HepG2 (cell line): ENCODE measurements around the gene PHKG2. TPM values are rescaled to one million over a fixed set of nuclear protein-coding genes. Genes with fewer than 3 reads are reported as not detected.

ENCODE experiments used
- CENPT ChIP-seq: sonication (generic); formaldehyde crosslinking; IDR thresholded peaks from 2 replicates; pipeline ENCODE4 v1.8.0; 2022; ENCODE audit warnings: low read depth, mild to moderate bottlenecking, moderate library complexity, missing genetic modification reagents
- HNF4A ChIP-seq: sonication (generic); formaldehyde crosslinking; IDR thresholded peaks from 2 replicates; pipeline ENCODE4 v1.4.0; 2020; ENCODE audit warnings: missing genetic modification reagents
- ISL2 ChIP-seq: sonication (generic); formaldehyde crosslinking; IDR thresholded peaks from 2 replicates; pipeline ENCODE4 v1.5.0; 2020; ENCODE audit warnings: missing genetic modification reagents
- JUNB ChIP-seq: sonication (generic); formaldehyde crosslinking; IDR thresholded peaks from 2 replicates; pipeline ENCODE4 v1.8.0; 2022; ENCODE audit warnings: missing genetic modification reagents, mild to moderate bottlenecking, borderline replicate concordance
- KDM2A ChIP-seq: sonication (generic); formaldehyde crosslinking; IDR thresholded peaks from 2 replicates; pipeline ENCODE4 v1.4.0; 2020; ENCODE audit warnings: low read depth, missing genetic modification reagents, borderline replicate concordance
- MAFK ChIP-seq, 2 experiments: IDR thresholded peaks in 1 of 2; conservative IDR thresholded peaks in 1 of 2; 2 replicates each; pipeline ENCODE4 v1.6.1; 2011; ENCODE audit warnings: improper control_type of control experiment in 2 of 2, low read length in 2 of 2
- POLR2A ChIP-seq, 2 experiments: IDR thresholded peaks; 2 replicates each; pipeline ENCODE4 v1.6.1; 2011; ENCODE audit warnings: low read depth in 2 of 2, low read length in 2 of 2, mild to moderate bottlenecking in 1 of 2, moderate library complexity in 1 of 2; ENCODE audit not compliant: insufficient read depth in 1 of 2
- ZBTB3 ChIP-seq: sonication (generic); formaldehyde crosslinking; IDR thresholded peaks from 2 replicates; pipeline ENCODE4 v1.4.0; 2020; ENCODE audit warnings: low read depth, mild to moderate bottlenecking, moderate library complexity, missing genetic modification reagents, borderline replicate concordance
- ZFP36 ChIP-seq: fragments of 150-350 bp; IDR thresholded peaks from 2 replicates; pipeline ENCODE4 v1.6.1; 2018; ENCODE audit warnings: borderline replicate concordance, low read length, low read depth; ENCODE audit not compliant: partially characterized antibody
- ZNF180 ChIP-seq: sonication (generic); formaldehyde crosslinking; IDR thresholded peaks from 2 replicates; pipeline ENCODE4 v1.4.0; 2020; ENCODE audit warnings: low read depth, missing genetic modification reagents, borderline replicate concordance
- ZNF563 ChIP-seq: sonication (generic); formaldehyde crosslinking; IDR thresholded peaks from 2 replicates; pipeline ENCODE4 v1.8.0; 2022; ENCODE audit warnings: mild to moderate bottlenecking, moderate library complexity, missing genetic modification reagents
- ZNF776 ChIP-seq: sonication (generic); formaldehyde crosslinking; IDR thresholded peaks from 2 replicates; pipeline ENCODE4 v1.4.0; 2020; ENCODE audit warnings: mild to moderate bottlenecking, missing genetic modification reagents
- polyA plus RNA-seq, 8 experiments: library from polyadenylated mRNA; depleted of rRNA in 3 of 8; stranded (reverse) in 7 of 8; unstranded in 1 of 8; fragments of >200 nt; fragmentation: Illumina TruSeq in 4 of 8; extraction: Trizol in 4 of 8; gene quantifications; 2 replicates each; pipeline versions ENCODE4 v1.2.1 to v1.2.3, GENCODE V29; 2011 to 2016; ENCODE audit warnings: low read depth in 4 of 8, missing spikeins in 1 of 8, mixed read lengths in 1 of 8; ENCODE audit not compliant: insufficient read depth in 1 of 8
- total RNA-seq, 5 experiments: library from RNA; depleted of rRNA; stranded (reverse); fragments of >200 nt; fragmentation: Illumina TruSeq; extraction: Trizol; gene quantifications; 2 replicates each; pipeline ENCODE4 v1.2.3, GENCODE V29; 2016; ENCODE audit warnings: low read depth in 1 of 5
- TF ChIP-seq, protein P1 (sequence below): sonication (generic); formaldehyde crosslinking; IDR thresholded peaks from 2 replicates; pipeline ENCODE4 v1.4.0; 2020; ENCODE audit warnings: missing genetic modification reagents
- TF ChIP-seq, protein P2 (sequence below): sonication (generic); formaldehyde crosslinking; IDR thresholded peaks from 2 replicates; pipeline ENCODE4 v1.4.0; 2020; ENCODE audit warnings: missing genetic modification reagents
- TF ChIP-seq, protein P3 (sequence below): sonication (generic); IDR thresholded peaks from 2 replicates; pipeline ENCODE4 v1.6.1; 2016; ENCODE audit warnings: low read depth, borderline replicate concordance
- TF ChIP-seq, protein P4 (sequence below): IDR thresholded peaks from 2 replicates; pipeline ENCODE4 v1.6.1; 2016; ENCODE audit warnings: missing compliant biosample characterization, missing genetic modification reagents, borderline replicate concordance

The PHKG2 gene
- total and polyA plus RNA-seq, 2 of the 13 experiments (the other 11 are each of a cell fraction or from before 2014, with no cell fraction given): 37.4 to 42.1 TPM

DNA sequence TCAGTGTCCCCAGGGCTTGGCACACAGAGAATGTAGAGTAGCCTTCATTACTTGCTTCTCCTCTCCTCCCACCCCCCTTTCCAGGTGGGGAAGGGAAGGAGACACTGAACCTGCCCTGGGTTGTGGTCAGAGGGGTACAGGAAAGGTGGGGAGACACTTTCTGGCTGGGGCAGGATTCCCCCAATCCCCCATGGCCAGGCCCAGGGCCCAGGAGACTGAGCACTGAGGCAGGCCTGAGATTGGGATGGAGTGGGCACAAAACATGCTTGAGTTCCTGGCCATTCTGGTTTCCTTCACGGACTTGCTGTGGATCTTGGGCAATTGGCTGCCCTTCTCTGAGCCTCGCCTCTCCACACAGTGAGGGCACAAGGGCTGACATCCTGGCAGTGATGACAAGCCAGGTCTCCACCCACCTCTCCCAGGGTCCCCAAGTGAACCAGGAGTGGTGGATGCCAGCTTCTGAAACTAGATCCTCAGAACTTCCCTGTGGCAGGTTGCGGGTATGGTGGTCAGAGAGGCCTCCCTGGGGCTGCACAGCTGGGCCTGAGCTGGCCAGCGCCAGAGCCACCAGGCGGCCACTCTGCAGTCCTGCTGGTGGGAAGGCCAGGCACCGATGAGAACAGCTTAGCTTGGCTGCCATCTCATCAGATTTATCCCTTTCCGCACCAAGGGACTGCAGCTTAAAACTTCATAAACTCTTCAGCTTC is 29.5 kb downstream of the PHKG2 start (continued):
- TF ChIP-seq, protein P1, sequence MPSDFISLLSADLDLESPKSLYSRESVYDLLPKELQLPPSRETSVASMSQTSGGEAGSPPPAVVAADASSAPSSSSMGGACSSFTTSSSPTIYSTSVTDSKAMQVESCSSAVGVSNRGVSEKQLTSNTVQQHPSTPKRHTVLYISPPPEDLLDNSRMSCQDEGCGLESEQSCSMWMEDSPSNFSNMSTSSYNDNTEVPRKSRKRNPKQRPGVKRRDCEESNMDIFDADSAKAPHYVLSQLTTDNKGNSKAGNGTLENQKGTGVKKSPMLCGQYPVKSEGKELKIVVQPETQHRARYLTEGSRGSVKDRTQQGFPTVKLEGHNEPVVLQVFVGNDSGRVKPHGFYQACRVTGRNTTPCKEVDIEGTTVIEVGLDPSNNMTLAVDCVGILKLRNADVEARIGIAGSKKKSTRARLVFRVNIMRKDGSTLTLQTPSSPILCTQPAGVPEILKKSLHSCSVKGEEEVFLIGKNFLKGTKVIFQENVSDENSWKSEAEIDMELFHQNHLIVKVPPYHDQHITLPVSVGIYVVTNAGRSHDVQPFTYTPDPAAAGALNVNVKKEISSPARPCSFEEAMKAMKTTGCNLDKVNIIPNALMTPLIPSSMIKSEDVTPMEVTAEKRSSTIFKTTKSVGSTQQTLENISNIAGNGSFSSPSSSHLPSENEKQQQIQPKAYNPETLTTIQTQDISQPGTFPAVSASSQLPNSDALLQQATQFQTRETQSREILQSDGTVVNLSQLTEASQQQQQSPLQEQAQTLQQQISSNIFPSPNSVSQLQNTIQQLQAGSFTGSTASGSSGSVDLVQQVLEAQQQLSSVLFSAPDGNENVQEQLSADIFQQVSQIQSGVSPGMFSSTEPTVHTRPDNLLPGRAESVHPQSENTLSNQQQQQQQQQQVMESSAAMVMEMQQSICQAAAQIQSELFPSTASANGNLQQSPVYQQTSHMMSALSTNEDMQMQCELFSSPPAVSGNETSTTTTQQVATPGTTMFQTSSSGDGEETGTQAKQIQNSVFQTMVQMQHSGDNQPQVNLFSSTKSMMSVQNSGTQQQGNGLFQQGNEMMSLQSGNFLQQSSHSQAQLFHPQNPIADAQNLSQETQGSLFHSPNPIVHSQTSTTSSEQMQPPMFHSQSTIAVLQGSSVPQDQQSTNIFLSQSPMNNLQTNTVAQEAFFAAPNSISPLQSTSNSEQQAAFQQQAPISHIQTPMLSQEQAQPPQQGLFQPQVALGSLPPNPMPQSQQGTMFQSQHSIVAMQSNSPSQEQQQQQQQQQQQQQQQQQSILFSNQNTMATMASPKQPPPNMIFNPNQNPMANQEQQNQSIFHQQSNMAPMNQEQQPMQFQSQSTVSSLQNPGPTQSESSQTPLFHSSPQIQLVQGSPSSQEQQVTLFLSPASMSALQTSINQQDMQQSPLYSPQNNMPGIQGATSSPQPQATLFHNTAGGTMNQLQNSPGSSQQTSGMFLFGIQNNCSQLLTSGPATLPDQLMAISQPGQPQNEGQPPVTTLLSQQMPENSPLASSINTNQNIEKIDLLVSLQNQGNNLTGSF: no peak
- peak; percentile 44; the same call in 1 of the 2 replicates for TF ChIP-seq CENPT (CRISPR knock-in tag)
- TF ChIP-seq, protein P2, sequence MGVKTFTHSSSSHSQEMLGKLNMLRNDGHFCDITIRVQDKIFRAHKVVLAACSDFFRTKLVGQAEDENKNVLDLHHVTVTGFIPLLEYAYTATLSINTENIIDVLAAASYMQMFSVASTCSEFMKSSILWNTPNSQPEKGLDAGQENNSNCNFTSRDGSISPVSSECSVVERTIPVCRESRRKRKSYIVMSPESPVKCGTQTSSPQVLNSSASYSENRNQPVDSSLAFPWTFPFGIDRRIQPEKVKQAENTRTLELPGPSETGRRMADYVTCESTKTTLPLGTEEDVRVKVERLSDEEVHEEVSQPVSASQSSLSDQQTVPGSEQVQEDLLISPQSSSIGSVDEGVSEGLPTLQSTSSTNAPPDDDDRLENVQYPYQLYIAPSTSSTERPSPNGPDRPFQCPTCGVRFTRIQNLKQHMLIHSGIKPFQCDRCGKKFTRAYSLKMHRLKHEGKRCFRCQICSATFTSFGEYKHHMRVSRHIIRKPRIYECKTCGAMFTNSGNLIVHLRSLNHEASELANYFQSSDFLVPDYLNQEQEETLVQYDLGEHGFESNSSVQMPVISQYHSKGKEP: no peak
- TF ChIP-seq ZBTB3 (CRISPR knock-in tag): no peak
- TF ChIP-seq KDM2A: peak; percentile 34; the same call in 1 of the 2 replicates
- no peak for TF ChIP-seq ZFP36
- no peak for TF ChIP-seq ZNF563 (CRISPR knock-in tag)
- no peak for TF ChIP-seq MAFK (conservative IDR thresholded peaks at IDR 0.05 in 1 of 2, IDR thresholded peaks at IDR 0.05 in 1 of 2; ENCODE audit: low read length in 2 of 2)
- TF ChIP-seq, protein P3, sequence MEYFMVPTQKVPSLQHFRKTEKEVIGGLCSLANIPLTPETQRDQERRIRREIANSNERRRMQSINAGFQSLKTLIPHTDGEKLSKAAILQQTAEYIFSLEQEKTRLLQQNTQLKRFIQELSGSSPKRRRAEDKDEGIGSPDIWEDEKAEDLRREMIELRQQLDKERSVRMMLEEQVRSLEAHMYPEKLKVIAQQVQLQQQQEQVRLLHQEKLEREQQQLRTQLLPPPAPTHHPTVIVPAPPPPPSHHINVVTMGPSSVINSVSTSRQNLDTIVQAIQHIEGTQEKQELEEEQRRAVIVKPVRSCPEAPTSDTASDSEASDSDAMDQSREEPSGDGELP: peak; percentile 24; the same call in 1 of the 2 replicates
- peak; percentile 30; the same call in 1 of the 2 replicates for TF ChIP-seq ZNF180 (CRISPR knock-in tag)
- TF ChIP-seq JUNB (CRISPR knock-in tag): no peak
- TF ChIP-seq HNF4A (CRISPR knock-in tag): peak; percentile 20; the same call in 1 of the 2 replicates
- TF ChIP-seq POLR2A (IDR thresholded peaks at IDR 0.05; ENCODE audit: insufficient read depth in 1 of 2, low read depth in 2 of 2, low read length in 2 of 2): peak; percentile 20 to 51; a peak in 3 of 4 replicates
- no peak for TF ChIP-seq ISL2 (CRISPR knock-in tag)
- TF ChIP-seq, protein P4, sequence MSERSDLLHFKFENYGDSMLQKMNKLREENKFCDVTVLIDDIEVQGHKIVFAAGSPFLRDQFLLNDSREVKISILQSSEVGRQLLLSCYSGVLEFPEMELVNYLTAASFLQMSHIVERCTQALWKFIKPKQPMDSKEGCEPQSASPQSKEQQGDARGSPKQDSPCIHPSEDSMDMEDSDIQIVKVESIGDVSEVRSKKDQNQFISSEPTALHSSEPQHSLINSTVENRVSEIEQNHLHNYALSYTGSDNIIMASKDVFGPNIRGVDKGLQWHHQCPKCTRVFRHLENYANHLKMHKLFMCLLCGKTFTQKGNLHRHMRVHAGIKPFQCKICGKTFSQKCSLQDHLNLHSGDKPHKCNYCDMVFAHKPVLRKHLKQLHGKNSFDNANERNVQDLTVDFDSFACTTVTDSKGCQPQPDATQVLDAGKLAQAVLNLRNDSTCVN (CRISPR knock-in tag): no peak
- TF ChIP-seq ZNF776 (CRISPR knock-in tag): 0 out of 2 replicates have a peak, but pooled peaks have one; percentile 57
